ENCODE data around the gene ZFAND4.
"Not testable (repeated sequence)": the region's sequence is repeated elsewhere in the genome, so short reads cannot be mapped to it uniquely, and the experiment has no call there.

Gene ZFAND4

DNA sequence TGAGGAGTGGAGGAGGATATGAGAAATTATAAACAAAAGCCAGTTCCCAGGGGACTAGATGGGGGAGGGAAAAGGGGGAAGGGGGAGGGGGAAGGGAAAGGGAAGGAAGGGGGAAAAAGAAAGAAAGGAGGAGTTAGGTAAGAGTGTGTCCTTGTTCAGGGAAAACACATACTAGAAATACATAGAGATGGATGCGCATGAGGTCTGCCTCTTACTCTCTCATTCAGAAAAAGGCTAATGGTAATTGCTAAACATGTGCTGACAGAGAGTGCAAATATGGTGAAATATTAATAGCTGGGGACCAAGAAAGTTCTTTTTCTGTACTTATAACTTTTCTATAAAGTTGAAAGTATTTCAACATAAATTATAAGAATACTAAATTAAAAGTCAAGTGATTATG is 64.5 kb downstream of the ZFAND4 start:
- H3K27me3 Mint-ChIP-seq (ENCODE audit: low read depth) = peaks cover 2% of the 10 kb centered on the region
- H3K27ac Mint-ChIP-seq = no peak overlapping the region
- H3K9me3 Mint-ChIP-seq = no peaks in the 10 kb centered on the region
- DNase-seq (ENCODE audit: low spot score) = no peak
- no peak overlapping the region for H3K4me3 Mint-ChIP-seq
- H3K4me1 Mint-ChIP-seq (ENCODE audit: low read depth) = no peaks in the 10 kb centered on the region
- H3K36me3 Mint-ChIP-seq (ENCODE audit: low read depth) = peaks cover 7% of the 10 kb centered on the region

GRCh38 chr10:45607276-45607675 is 65.3 kb downstream of the ZFAND4 start:
- no peaks in the 10 kb centered on the region for H3K9me3 Mint-ChIP-seq
- H3K4me1 Mint-ChIP-seq (ENCODE audit: low read depth) = no peaks in the 10 kb centered on the region
- H3K27ac Mint-ChIP-seq = no peak overlapping the region
- DNase-seq (ENCODE audit: low spot score) = no peak
- peaks cover 5% of the 10 kb centered on the region for H3K36me3 Mint-ChIP-seq (ENCODE audit: low read depth)
- H3K4me3 Mint-ChIP-seq = no peak overlapping the region
- H3K27me3 Mint-ChIP-seq (ENCODE audit: low read depth) = peaks cover 2% of the 10 kb centered on the region

DNA sequence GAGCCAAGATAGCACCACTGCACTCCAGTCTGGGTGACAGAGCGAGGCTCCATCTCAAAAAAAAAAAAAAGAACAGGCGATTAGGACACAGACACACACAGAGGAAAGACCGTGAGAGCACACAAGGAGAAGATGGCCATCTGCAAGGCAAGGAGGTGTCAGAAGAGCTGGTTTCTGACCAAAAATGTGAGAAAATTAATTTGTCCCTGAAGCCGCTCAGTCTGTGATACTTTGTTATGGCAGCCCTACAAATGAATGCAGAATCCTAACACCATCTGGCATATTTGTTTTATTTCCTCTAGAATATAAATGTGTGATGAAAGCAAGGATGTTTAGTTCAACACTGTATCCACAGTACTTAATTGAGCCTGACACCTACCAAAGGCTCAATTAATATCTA is 69.7 kb downstream of the ZFAND4 start:
- peaks cover 2% of the 10 kb centered on the region for H3K4me1 Mint-ChIP-seq (ENCODE audit: low read depth)
- H3K36me3 Mint-ChIP-seq (ENCODE audit: low read depth) = no peaks in the 10 kb centered on the region
- H3K27ac Mint-ChIP-seq = no peak overlapping the region

GRCh38 chr10:45602082-45602730 is 70.4 kb downstream of the ZFAND4 start:
- Mint-ChIP-seq H3K27ac (no peak overlapping the region), H3K4me3 (no peak overlapping the region), H3K27me3 (ENCODE audit: low read depth) (peaks cover 2% of the 10 kb centered on the region), H3K4me1 (ENCODE audit: low read depth) (peaks cover 2% of the 10 kb centered on the region), H3K36me3 (ENCODE audit: low read depth) (no peaks in the 10 kb centered on the region), H3K9me3 (no peaks in the 10 kb centered on the region)
- DNase-seq (ENCODE audit: low spot score) = no peak

More for the DNA sequence above, 69.7 kb downstream of the ZFAND4 start:
- no peak for DNase-seq (ENCODE audit: low spot score)
- Mint-ChIP-seq H3K9me3 (no peaks in the 10 kb centered on the region), H3K27me3 (ENCODE audit: low read depth) (peaks cover 2% of the 10 kb centered on the region), H3K4me3 (no peak overlapping the region)

- DNase-seq (ENCODE audit: low spot score); H3K4me1 Mint-ChIP-seq (ENCODE audit: low read depth); H3K36me3 Mint-ChIP-seq (ENCODE audit: low read depth); H3K4me3 Mint-ChIP-seq; H3K27ac Mint-ChIP-seq; H3K27me3 Mint-ChIP-seq (ENCODE audit: low read depth); H3K9me3 Mint-ChIP-seq: not testable (repeated sequence)
These were observed 71.2 kb downstream of the ZFAND4 start for GRCh38 chr10:45601254-45601930.

- not testable (repeated sequence) for H3K27ac Mint-ChIP-seq, H3K4me3 Mint-ChIP-seq, H3K9me3 Mint-ChIP-seq
These were observed 72.0 kb downstream of the ZFAND4 start for GRCh38 chr10:45600337-45601253.

GRCh38 chr10:45599646-45600045 is 72.9 kb downstream of the ZFAND4 start:
- Mint-ChIP-seq H3K36me3 (ENCODE audit: low read depth) (no peaks in the 10 kb centered on the region), H3K4me3 (no peak overlapping the region), H3K27me3 (ENCODE audit: low read depth) (peaks cover 8% of the 10 kb centered on the region), H3K4me1 (ENCODE audit: low read depth) (peaks cover 10% of the 10 kb centered on the region), H3K9me3 (no peaks in the 10 kb centered on the region), H3K27ac (no peak overlapping the region)
- no peak for DNase-seq (ENCODE audit: low spot score)

More at GRCh38 chr10:45600337-45601253, 72.0 kb downstream of the ZFAND4 start:
- DNase-seq (ENCODE audit: low spot score); H3K27me3 Mint-ChIP-seq (ENCODE audit: low read depth); H3K4me1 Mint-ChIP-seq (ENCODE audit: low read depth); H3K36me3 Mint-ChIP-seq (ENCODE audit: low read depth): not testable (repeated sequence)

GRCh38 chr10:45599021-45599603 is 73.5 kb downstream of the ZFAND4 start:
- Mint-ChIP-seq H3K4me1 (ENCODE audit: low read depth) (peaks cover 11% of the 10 kb centered on the region), H3K27me3 (ENCODE audit: low read depth) (peaks cover 8% of the 10 kb centered on the region), H3K4me3 (no peak overlapping the region), H3K27ac (no peak overlapping the region), H3K9me3 (no peaks in the 10 kb centered on the region), H3K36me3 (ENCODE audit: low read depth) (no peaks in the 10 kb centered on the region)
- DNase-seq (ENCODE audit: low spot score) = no peak

- no peak overlapping the region for H3K27ac Mint-ChIP-seq
- peaks cover 5% of the 10 kb centered on the region for H3K36me3 Mint-ChIP-seq (ENCODE audit: low read depth)
- no peak for DNase-seq (ENCODE audit: low spot score)
- H3K9me3 Mint-ChIP-seq = no peaks in the 10 kb centered on the region
- H3K4me1 Mint-ChIP-seq (ENCODE audit: low read depth) = peaks cover 30% of the 10 kb centered on the region
- H3K27me3 Mint-ChIP-seq (ENCODE audit: low read depth) = peaks cover 7% of the 10 kb centered on the region
- no peak overlapping the region for H3K4me3 Mint-ChIP-seq
These were observed 76.0 kb downstream of the ZFAND4 start for GRCh38 chr10:45596526-45596925.

GRCh38 chr10:45594276-45595157 is 78.1 kb downstream of the ZFAND4 start:
- H3K4me3 Mint-ChIP-seq = peak overlapping the region; percentile 89
- H3K4me1 Mint-ChIP-seq (ENCODE audit: low read depth) = peaks cover 28% of the 10 kb centered on the region
- H3K9me3 Mint-ChIP-seq = peaks cover 8% of the 10 kb centered on the region
- peak overlapping the region; percentile 87 for H3K27ac Mint-ChIP-seq
- H3K27me3 Mint-ChIP-seq (ENCODE audit: low read depth) = peaks cover 7% of the 10 kb centered on the region
- H3K36me3 Mint-ChIP-seq (ENCODE audit: low read depth) = peaks cover 12% of the 10 kb centered on the region
- DNase-seq (ENCODE audit: low spot score) = peak; percentile 90

GRCh38 chr10:45593938-45594275 is 78.7 kb downstream of the ZFAND4 start:
- DNase-seq (ENCODE audit: low spot score) = no peak
- Mint-ChIP-seq H3K4me1 (ENCODE audit: low read depth) (peaks cover 28% of the 10 kb centered on the region), H3K4me3 (peak overlapping the region; percentile 89), H3K27ac (peak overlapping the region; percentile 87), H3K27me3 (ENCODE audit: low read depth) (peaks cover 7% of the 10 kb centered on the region), H3K36me3 (ENCODE audit: low read depth) (peaks cover 15% of the 10 kb centered on the region), H3K9me3 (peaks cover 11% of the 10 kb centered on the region)

DNA sequence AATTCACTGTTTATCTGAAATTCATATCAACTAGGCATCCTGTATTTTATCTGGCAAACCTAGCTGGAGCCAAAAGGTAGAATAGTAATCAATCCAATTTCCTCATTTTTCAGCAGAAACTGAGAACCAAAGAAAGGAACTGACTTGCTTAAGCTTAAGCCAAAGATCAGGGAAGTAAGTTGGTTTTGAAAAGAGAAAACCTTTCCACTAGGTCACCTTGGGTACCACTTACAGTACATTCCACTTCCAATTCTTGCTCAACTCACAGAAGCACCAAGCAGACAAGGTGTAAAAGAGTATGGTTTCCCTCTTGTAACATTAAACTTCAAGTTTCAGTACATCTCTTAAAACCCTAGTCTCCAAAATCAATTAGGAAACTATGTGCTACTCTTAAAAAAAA is 79.6 kb downstream of the ZFAND4 start:
- no peak for DNase-seq (ENCODE audit: low spot score)
- H3K36me3 Mint-ChIP-seq (ENCODE audit: low read depth) = peaks cover 15% of the 10 kb centered on the region
- peaks cover 11% of the 10 kb centered on the region for H3K9me3 Mint-ChIP-seq
- peaks cover 28% of the 10 kb centered on the region for H3K4me1 Mint-ChIP-seq (ENCODE audit: low read depth)
- H3K27me3 Mint-ChIP-seq (ENCODE audit: low read depth) = peaks cover 7% of the 10 kb centered on the region
- H3K4me3 Mint-ChIP-seq = peak overlapping the region; percentile 89
- no peak overlapping the region for H3K27ac Mint-ChIP-seq

- Mint-ChIP-seq H3K27me3 (ENCODE audit: low read depth) (peaks cover 7% of the 10 kb centered on the region), H3K27ac (no peak overlapping the region), H3K36me3 (ENCODE audit: low read depth) (peaks cover 15% of the 10 kb centered on the region), H3K4me1 (ENCODE audit: low read depth) (peaks cover 28% of the 10 kb centered on the region), H3K9me3 (peaks cover 11% of the 10 kb centered on the region), H3K4me3 (peak overlapping the region; percentile 71)
- no peak for DNase-seq (ENCODE audit: low spot score)
These were observed 80.1 kb downstream of the ZFAND4 start for GRCh38 chr10:45592432-45592831.
